K562 (cell line): ENCODE data around the gene MKNK2. TPM values are rescaled to one million over a fixed set of nuclear protein-coding genes. Genes with fewer than 3 reads are reported as not detected.
A peak's percentile ranks its signal among the peaks of the same experiment; 100 is the strongest.

Experiments
- ATAC-seq: fragments of 200-7000 bp; cut with Tn5 transposase; 3 replicates; pipeline ENCODE4 v1.9.1; 2020; ENCODE audit warnings: moderate library complexity
- BruUV-seq: library from RNA; stranded (reverse); fragments of 400-500 nt; replicated peaks from 2 replicates; lab custom pipeline; 2021; lab: Mats Ljungman, UMichigan
- CTCF ChIA-PET: fragments of 300-600 bp; formaldehyde crosslinking; extraction: SDS; loops from one replicate; lab custom pipeline; 2021; ENCODE audit warnings: low intra/inter-chr PET ratio; lab: Yijun Ruan, JAX
- POLR2A ChIA-PET: fragments of 300-600, 350-650 bp; sonication (Branson Sonifier 250); formaldehyde crosslinking; extraction: SDS; loops from one replicate; lab custom pipeline; 2021; ENCODE audit warnings: antibody characterized with exemption, inconsistent platforms; lab: Yijun Ruan, JAX
- DNase-seq, 4 experiments: peaks; one replicate each; pipeline versions ENCODE4 v3.0.0 to v3.0.0-alpha.2; 2011 to 2018; ENCODE audit warnings: low spot score in 3 of 4, mixed read lengths in 3 of 4; ENCODE audit errors: extremely low read depth in 1 of 4
- FAIRE-seq: peaks from 2 replicates; lab custom pipeline; 2011; peaks lifted over from hg19 to GRCh38; lab: Jason Lieb, UNC
- H2AFZ ChIP-seq: 2 replicates; pipeline ENCODE4 v1.6.0; 2011; ENCODE audit warnings: low read depth, low read length, control low read depth, inconsistent platforms
- H3K27ac ChIP-seq: fragments of 200-600 bp; 3 replicates; pipeline ENCODE4 v1.8.0; 2011; ENCODE audit warnings: low read depth, mild to moderate bottlenecking, control low read depth, inconsistent platforms, low read length, moderate library complexity, mixed read lengths; ENCODE audit errors: extremely low read depth
- H3K27me3 ChIP-seq, 2 experiments: fragments of 300-600 bp in 1 of 2; 2 replicates in 1 of 2; 3 replicates in 1 of 2; pipeline versions ENCODE4 v1.6.0 to v1.8.0; 2011; ENCODE audit warnings: inconsistent platforms in 2 of 2, low read length in 2 of 2, mild to moderate bottlenecking in 1 of 2, mixed read lengths in 1 of 2, moderate library complexity in 1 of 2; ENCODE audit not compliant: control insufficient read depth in 2 of 2, insufficient read depth in 2 of 2
- H3K36me3 ChIP-seq: fragments of 300-600 bp; 3 replicates; pipeline ENCODE4 v1.8.0; 2011; ENCODE audit warnings: mild to moderate bottlenecking, low read length, inconsistent platforms; ENCODE audit not compliant: control insufficient read depth, insufficient read depth
- H3K4me1 ChIP-seq, 2 experiments: fragments of 200-600 bp in 1 of 2; replicated peaks in 1 of 2; 2 replicates in 1 of 2; 3 replicates in 1 of 2; pipeline versions ENCODE4 v1.5.1 to v1.8.0; 2011; ENCODE audit warnings: inconsistent platforms in 2 of 2, low read length in 2 of 2, mild to moderate bottlenecking in 1 of 2, mixed read lengths in 1 of 2, moderate library complexity in 1 of 2; ENCODE audit not compliant: control insufficient read depth in 2 of 2, insufficient read depth in 2 of 2
- H3K4me2 ChIP-seq: 2 replicates; pipeline ENCODE4 v1.6.1; 2011; ENCODE audit warnings: low read length, control low read depth, inconsistent platforms, mixed read lengths; ENCODE audit not compliant: insufficient read depth
- H3K4me3 ChIP-seq: fragments of 200-600 bp; sonication (generic), shearing (Covaris generic); 2 replicates; pipeline ENCODE4 v1.5.1; 2016; ENCODE audit warnings: control low read depth, inconsistent platforms
- H3K79me2 ChIP-seq: fragments of 200-600 bp; 3 replicates; pipeline ENCODE4 v1.8.0; 2011; ENCODE audit warnings: low read length, inconsistent platforms; ENCODE audit not compliant: control insufficient read depth, insufficient read depth
- H3K9ac ChIP-seq, 2 experiments: 2 replicates each; pipeline versions ENCODE4 v1.6.0 to v1.6.1; 2011; ENCODE audit warnings: low read depth in 2 of 2, low read length in 2 of 2, control low read depth in 1 of 2, inconsistent platforms in 1 of 2, mild to moderate bottlenecking in 1 of 2, mixed read lengths in 1 of 2; ENCODE audit not compliant: insufficient read depth in 1 of 2
- H3K9me1 ChIP-seq: one replicate; pipeline ENCODE4 v1.6.0; 2011; ENCODE audit warnings: inconsistent platforms, mild to moderate bottlenecking, low read length, moderate library complexity; ENCODE audit not compliant: control insufficient read depth, insufficient read depth
- H3K9me3 ChIP-seq: replicated peaks from 2 replicates; pipeline ENCODE4 v1.5.1; 2011; ENCODE audit warnings: low read depth, low read length, inconsistent platforms; ENCODE audit not compliant: control insufficient read depth, insufficient read depth
- H4K20me1 ChIP-seq: replicated peaks from 2 replicates; pipeline ENCODE4 v1.6.1; 2011; ENCODE audit warnings: low read length, inconsistent platforms, mixed read lengths; ENCODE audit not compliant: control insufficient read depth, insufficient read depth
- ARID3A ChIP-seq: IDR thresholded peaks from 2 replicates; pipeline ENCODE4 v1.6.1; 2012; ENCODE audit warnings: low read depth, low read length, improper control_type of control experiment, borderline replicate concordance
- BACH1 ChIP-seq: fragments of 200-800 bp; sonication (Bioruptor generic); IDR thresholded peaks from 2 replicates; pipeline ENCODE4 v1.6.1; 2016; ENCODE audit warnings: missing genetic modification characterization, missing compliant biosample characterization
- BMI1 ChIP-seq: fragments of 150-350 bp; IDR thresholded peaks from 2 replicates; pipeline ENCODE4 v1.6.1; 2014; ENCODE audit warnings: low read length
- CHD2 ChIP-seq: IDR thresholded peaks from 2 replicates; pipeline ENCODE4 v1.6.1; 2011; ENCODE audit warnings: low read depth, low read length
- HDGF ChIP-seq: fragments of 450-650 bp; IDR thresholded peaks from 2 replicates; pipeline ENCODE4 v1.6.1; 2016
- HNRNPH1 ChIP-seq: fragments of 200-400 bp; formaldehyde crosslinking; optimal IDR thresholded peaks from 2 replicates; pipeline ENCODE3; 2017; ENCODE audit warnings: low read depth, mild to moderate bottlenecking, low read length, moderate library complexity
- HOXB6 ChIP-seq: fragments of 250-450 bp; sonication (Bioruptor Pico); IDR thresholded peaks from 2 replicates; pipeline ENCODE4 v1.5.1; 2022; ENCODE audit warnings: mild to moderate bottlenecking, borderline replicate concordance
- KHSRP ChIP-seq: fragments of 450-650 bp; IDR thresholded peaks from 2 replicates; pipeline ENCODE4 v1.6.1; 2017
- MTF1 ChIP-seq: fragments of 250-450 bp; sonication (Bioruptor Pico); IDR thresholded peaks from 2 replicates; pipeline ENCODE4 v1.9.0; 2021; ENCODE audit warnings: moderate library complexity, mild to moderate bottlenecking, inconsistent platforms, borderline replicate concordance
- NFE2 ChIP-seq: IDR thresholded peaks from 2 replicates; pipeline ENCODE4 v1.6.1; 2014; ENCODE audit warnings: antibody characterized with exemption, low read depth
- POLR2G ChIP-seq: fragments of 200-400 bp; formaldehyde crosslinking; IDR thresholded peaks from 2 replicates; pipeline ENCODE4 v1.6.1; 2017; ENCODE audit warnings: low read depth, mild to moderate bottlenecking, antibody characterized with exemption, low read length, moderate library complexity
- SNIP1 ChIP-seq: fragments of 450-650 bp; IDR thresholded peaks from 2 replicates; pipeline ENCODE4 v1.7.1; 2017; ENCODE audit warnings: low read depth, mild to moderate bottlenecking
- STAG1 ChIP-seq: sonication (generic); formaldehyde crosslinking; IDR thresholded peaks from 2 replicates; pipeline ENCODE4 v1.5.0; 2020; ENCODE audit warnings: missing genetic modification reagents, borderline replicate concordance
- ZNF146 ChIP-seq: IDR thresholded peaks from one replicate; pipeline ENCODE4 v1.6.1; 2018; ENCODE audit warnings: missing compliant biosample characterization; ENCODE audit not compliant: unreplicated experiment
- WGBS: fragments of 100-300 bp; shearing (Covaris generic); methylation state at CpG from one replicate; pipeline ENCODE4 v1.1.6; 2016; ENCODE audit warnings: low coverage, mixed read lengths; ENCODE audit not compliant: insufficient coverage; ENCODE audit errors: missing lambda C conversion rate; 5-methylcytosine and 5-hydroxymethylcytosine counted together
- in situ Hi-C: fragments of 300-500 bp; cut with MboI; formaldehyde crosslinking; loops from 4 replicates; pipeline ENCODE4 v1.15.0; 2018; ENCODE audit warnings: inconsistent platforms, mixed read lengths
- intact Hi-C: fragments of 100-400 bp; cut with micrococcal nuclease; formaldehyde crosslinking; loops from 2 replicates; pipeline ENCODE4 v1.14.2; 2022
- polyA plus RNA-seq, 8 experiments: library from polyadenylated mRNA; depleted of rRNA in 4 of 8; stranded (reverse) in 5 of 8; unstranded in 3 of 8; fragments of >200 nt; fragmentation: Nextera tagmentation in 2 of 8; fragmentation: Illumina TruSeq in 1 of 8; extraction: Ambion mirVana in 2 of 8; extraction: Trizol in 1 of 8; gene quantifications; 2 replicates each; pipeline versions ENCODE4 v1.2.1 to v1.2.3, GENCODE V29; 2011 to 2014; ENCODE audit warnings: inconsistent platforms in 1 of 8, missing spikeins in 1 of 8
- total RNA-seq, 7 experiments: library from RNA; depleted of rRNA in 6 of 7; stranded (reverse); fragments of >200 nt in 6 of 7; fragmentation: Illumina TruSeq in 2 of 7; extraction: Trizol in 2 of 7; gene quantifications; 2 replicates each; pipeline versions ENCODE4 v1.2.1 to v1.2.3, GENCODE V29; 2011 to 2021; ENCODE audit warnings: low replicate concordance in 1 of 7

MKNK2 gene
- total and polyA plus RNA-seq, 9 of the 15 experiments (the other 6 are each of a cell fraction or from before 2014, with no cell fraction given) = 5.1 to 191 (median 51.9) TPM

DNA sequence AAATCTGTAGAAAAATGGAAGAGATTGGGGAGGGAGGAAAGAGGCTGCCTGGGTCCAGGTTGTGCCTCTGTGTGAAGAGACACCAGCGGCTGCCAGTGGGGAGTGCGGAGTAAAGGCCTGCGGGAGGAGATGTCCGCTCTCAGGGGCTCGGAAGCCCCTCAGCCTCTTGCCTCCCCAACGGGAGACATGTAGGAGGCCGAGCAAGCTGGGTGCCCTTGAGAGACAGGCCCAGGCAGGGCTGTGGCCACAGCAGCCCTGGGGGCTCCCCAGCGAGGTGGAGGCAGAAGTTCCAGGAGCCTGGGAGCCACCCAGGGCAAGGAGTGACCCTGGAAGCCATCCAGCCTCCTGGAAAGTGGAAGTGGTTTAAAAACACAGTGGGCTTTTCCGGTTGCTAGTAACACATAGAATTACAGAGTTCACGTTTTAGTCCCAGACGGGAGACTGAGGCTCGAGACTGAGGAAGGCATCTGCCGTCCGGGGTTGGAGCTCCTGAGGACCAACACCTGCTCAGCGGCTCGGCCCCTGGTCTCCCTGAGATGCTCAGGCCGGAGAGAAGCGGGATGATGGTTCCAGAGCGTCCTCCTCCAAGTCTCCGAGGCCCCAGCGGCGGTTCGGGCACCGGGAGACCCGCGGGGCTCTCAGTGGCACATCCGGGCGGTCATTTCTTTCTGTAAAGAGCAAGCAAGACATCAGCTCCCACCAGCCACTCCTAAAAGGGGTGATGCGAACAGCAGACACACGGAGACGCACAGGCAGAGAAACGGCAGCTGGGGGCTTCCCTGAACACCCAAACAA lies 21.9 kb upstream of the MKNK2 start:
- Histone ChIP-seq H4K20me1 (no peaks in the 10 kb centered on the region), H3K36me3 (peaks cover 43% of the 10 kb centered on the region; the same call in 2 of the 3 replicates), H3K9me3 (no peaks in the 10 kb centered on the region; the same call in 1 of the 2 replicates), H3K79me2 (no peaks in the 10 kb centered on the region), H3K9ac (peak overlapping the region in 1 of 2 experiments; percentile 52; a peak in 2 of 4 replicates), H3K4me1 (peaks cover 3 to 19% of the 10 kb centered on the region in 2 experiments; a peak in 4 of 5 replicates), H3K4me3 (no peak overlapping the region), H3K9me1 (no peaks in the 10 kb centered on the region), H3K27ac (no peak overlapping the region), H3K27me3 (no peaks in the 10 kb centered on the region), H3K4me2 (no peak overlapping the region), H2AFZ (no peak overlapping the region)
- POLR2A ChIA-PET = interaction anchor here (0.6 to 1.4 kb wide), 3 partner anchors 10 to 23 kb away, joined by 3 read pairs; no protein-coding TSS in a partner anchor
- WGBS = 84% methylated on average over 32 of the region's 32 CpGs
- FAIRE-seq (no peak), ATAC-seq (no peak), DNase-seq (no peak)
- CTCF ChIA-PET = no interaction called here
- in situ Hi-C loops = no loop called here
- BruUV-seq = no TSS peak
- TF ChIP-seq HNRNPH1 (no peak), STAG1 (no peak), BMI1 (no peak), BACH1 (no peak), MTF1 (CRISPR knock-in tag) (no peak), HOXB6 (no peak), KHSRP (no peak), SNIP1 (no peak), HDGF (no peak), ZNF146 (CRISPR knock-in tag) (no peak), CHD2 (no peak), NFE2 (no peak), ARID3A (no peak), POLR2G (no peak)
- intact Hi-C loops = no loop called here
